ENCODE results near the gene OR4E2. TPM values are rescaled to one million over a fixed set of nuclear protein-coding genes. Genes with fewer than 3 reads are reported as not detected.

Gene OR4E2
- total and polyA plus RNA-seq, 2 experiments from 2014 or later = not detected

- Histone ChIP-seq H3K27ac (no peak within 1 kb of the TSS), H3K36me3 (replicated peaks; ENCODE audit: insufficient read depth, low read depth) (no peaks in the 10 kb centered on the region), H3K4me3 (no peak within 1 kb of the TSS), H3K9me3 (ENCODE audit: low read depth) (no peaks in the 10 kb centered on the region), H3K27me3 (no peaks in the 10 kb centered on the region), H3K4me2 (no peak within 1 kb of the TSS), H3K4me1 (ENCODE audit: insufficient read depth) (no peaks in the 10 kb centered on the region), H3K79me2 (no peaks in the 10 kb centered on the region), H2AFZ (no peak within 1 kb of the TSS), H4K20me1 (ENCODE audit: insufficient read depth, poor library complexity, severe bottlenecking) (no peaks in the 10 kb centered on the region), H3K9me2 (replicated peaks; ENCODE audit: insufficient read depth) (no peaks in the 10 kb centered on the region)
- no peak for DNase-seq (ENCODE audit: low spot score)
- WGBS (ENCODE audit: low lambda C conversion rate, missing lambda C conversion rate) = 100% methylated on average over 1 of the region's 1 CpG
- TF ChIP-seq EZH2phosphoT487 (IDR thresholded peaks at IDR 0.05; ENCODE audit: low read depth, severe bottlenecking, unreplicated experiment) (no peak), CTCF (IDR thresholded peaks at IDR 0.05; ENCODE audit: poor library complexity) (no peak), EZH2 (IDR thresholded peaks at IDR 0.05; ENCODE audit: borderline replicate concordance) (no peak)
Measured at GRCh38 chr14:21673718-21674117, 20.1 kb downstream of the OR4E2 start, which contains the start of gene OR4E1. OR4E1 (minus strand) TSS chr14:21673818; CDS start chr14:21670935, 2,883 bp downstream.

GRCh38 chr14:21675566-21675965 lies 21.9 kb downstream of the OR4E2 start:
- H3K4me2 ChIP-seq = no peak overlapping the region
- H3K9me3 ChIP-seq (ENCODE audit: low read depth) = no peaks in the 10 kb centered on the region
- H3K4me3 ChIP-seq = no peak overlapping the region
- no peak overlapping the region for H2AFZ ChIP-seq
- DNase-seq (ENCODE audit: low spot score) = no peak
- WGBS (ENCODE audit: low lambda C conversion rate, missing lambda C conversion rate) = 84% methylated on average over 4 of the region's 4 CpGs
- no peaks in the 10 kb centered on the region for H3K27me3 ChIP-seq
- no peak overlapping the region for H3K27ac ChIP-seq
- H3K4me1 ChIP-seq (ENCODE audit: insufficient read depth) = no peaks in the 10 kb centered on the region
- no peaks in the 10 kb centered on the region for H4K20me1 ChIP-seq (ENCODE audit: insufficient read depth, poor library complexity, severe bottlenecking)
- TF ChIP-seq EZH2 (IDR thresholded peaks at IDR 0.05; ENCODE audit: borderline replicate concordance) (no peak), CTCF (IDR thresholded peaks at IDR 0.05; ENCODE audit: poor library complexity) (no peak), EZH2phosphoT487 (IDR thresholded peaks at IDR 0.05; ENCODE audit: low read depth, severe bottlenecking, unreplicated experiment) (no peak)
- H3K36me3 ChIP-seq (replicated peaks; ENCODE audit: insufficient read depth, low read depth) = no peaks in the 10 kb centered on the region
- no peaks in the 10 kb centered on the region for H3K9me2 ChIP-seq (replicated peaks; ENCODE audit: insufficient read depth)
- no peaks in the 10 kb centered on the region for H3K79me2 ChIP-seq

GRCh38 chr14:21680072-21680471 lies 26.4 kb downstream of the OR4E2 start:
- Histone ChIP-seq H3K4me2 (no peak overlapping the region), H4K20me1 (ENCODE audit: insufficient read depth, poor library complexity, severe bottlenecking) (no peaks in the 10 kb centered on the region), H2AFZ (no peak overlapping the region), H3K4me3 (no peak overlapping the region), H3K36me3 (replicated peaks; ENCODE audit: insufficient read depth, low read depth) (no peaks in the 10 kb centered on the region), H3K27me3 (no peaks in the 10 kb centered on the region), H3K9me3 (ENCODE audit: low read depth) (no peaks in the 10 kb centered on the region), H3K4me1 (ENCODE audit: insufficient read depth) (no peaks in the 10 kb centered on the region), H3K27ac (no peak overlapping the region), H3K79me2 (no peaks in the 10 kb centered on the region), H3K9me2 (replicated peaks; ENCODE audit: insufficient read depth) (no peaks in the 10 kb centered on the region)
- 89% methylated on average over 2 of the region's 2 CpGs for WGBS (ENCODE audit: low lambda C conversion rate, missing lambda C conversion rate)
- no peak for DNase-seq (ENCODE audit: low spot score)
- no peak for TF ChIP-seq CTCF (IDR thresholded peaks at IDR 0.05; ENCODE audit: poor library complexity)
- no peak for TF ChIP-seq EZH2phosphoT487 (IDR thresholded peaks at IDR 0.05; ENCODE audit: low read depth, severe bottlenecking, unreplicated experiment)
- TF ChIP-seq EZH2 (IDR thresholded peaks at IDR 0.05; ENCODE audit: borderline replicate concordance) = no peak

GRCh38 chr14:21686468-21686867 lies 32.8 kb downstream of the OR4E2 start:
- Histone ChIP-seq H2AFZ (no peak overlapping the region), H3K4me2 (no peak overlapping the region), H4K20me1 (ENCODE audit: insufficient read depth, poor library complexity, severe bottlenecking) (no peaks in the 10 kb centered on the region), H3K27ac (no peak overlapping the region), H3K4me1 (ENCODE audit: insufficient read depth) (peaks cover 7% of the 10 kb centered on the region), H3K27me3 (no peaks in the 10 kb centered on the region), H3K4me3 (no peak overlapping the region), H3K36me3 (replicated peaks; ENCODE audit: insufficient read depth, low read depth) (no peaks in the 10 kb centered on the region), H3K9me2 (replicated peaks; ENCODE audit: insufficient read depth) (no peaks in the 10 kb centered on the region), H3K79me2 (no peaks in the 10 kb centered on the region), H3K9me3 (ENCODE audit: low read depth) (no peaks in the 10 kb centered on the region)
- WGBS (ENCODE audit: low lambda C conversion rate, missing lambda C conversion rate) = 69% methylated on average over 2 of the region's 2 CpGs
- DNase-seq (ENCODE audit: low spot score) = peak; percentile 13
- TF ChIP-seq CTCF (IDR thresholded peaks at IDR 0.05; ENCODE audit: poor library complexity) = no peak
- TF ChIP-seq EZH2 (IDR thresholded peaks at IDR 0.05; ENCODE audit: borderline replicate concordance) = no peak
